HG03558 (cell line): ENCODE measurements around the gene EFCAB14.
"Not testable (repeated sequence)": the region's sequence is repeated elsewhere in the genome, so short reads cannot be mapped to it uniquely, and the experiment has no call there.

Experiments used
- ATAC-seq: cut with Tn5 transposase; IDR thresholded peaks from one replicate; pipeline ENCODE4 v1.9.1; 2021; ENCODE audit warnings: moderate number of reproducible peaks; ENCODE audit not compliant: unreplicated experiment; ENCODE audit errors: extremely low read depth

Gene EFCAB14

DNA sequence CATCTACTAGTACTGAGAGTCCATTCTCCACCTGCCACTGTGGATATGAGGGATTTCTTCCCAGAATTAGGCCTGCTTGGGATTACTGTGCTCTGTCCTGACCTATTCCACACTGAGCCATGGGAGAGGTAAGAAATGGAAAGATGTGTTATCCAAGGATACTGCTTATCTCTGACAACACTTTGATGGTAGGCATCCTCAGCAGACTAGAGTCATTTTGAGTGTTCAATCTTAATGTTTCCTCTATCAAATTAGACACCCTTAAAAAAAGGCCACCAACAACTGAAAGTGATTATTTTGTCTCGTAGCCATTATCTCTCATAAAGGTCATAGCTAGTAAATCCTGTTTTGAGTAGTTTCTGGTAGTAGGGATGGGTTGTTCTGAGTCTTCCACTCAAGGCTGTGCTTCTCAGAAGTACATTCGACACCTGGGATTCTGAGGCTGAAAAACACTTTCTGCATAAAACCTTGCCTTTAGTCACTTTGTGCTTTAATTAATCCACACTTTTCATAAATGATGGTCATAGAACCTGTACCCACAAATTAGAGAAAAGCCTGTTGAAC, 59.5 kb downstream of the EFCAB14 start:
- no peak for ATAC-seq

DNA sequence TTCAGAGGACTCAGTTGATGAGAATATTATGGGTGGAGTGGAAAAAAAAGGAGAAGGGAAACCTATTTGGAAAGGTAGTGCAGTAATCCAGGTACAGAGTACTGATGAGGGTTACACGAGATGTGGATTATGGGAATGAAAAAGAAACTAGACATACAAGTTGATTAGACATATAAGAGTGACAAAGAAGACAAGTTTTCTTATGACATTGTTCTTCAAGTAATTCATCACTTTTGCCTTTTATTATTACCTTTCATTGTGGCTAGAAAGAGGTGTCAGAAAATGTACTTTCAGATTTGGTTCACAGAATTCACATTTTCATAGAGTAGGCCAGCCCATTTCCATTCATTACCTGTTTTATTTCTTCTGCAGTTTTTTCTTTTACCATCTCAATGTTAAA, 61.1 kb downstream of the EFCAB14 start:
- ATAC-seq: no peak

GRCh38 chr1:46656643-46657042, 62.3 kb downstream of the EFCAB14 start:
- ATAC-seq: no peak

GRCh38 chr1:46655848-46656247, 63.1 kb downstream of the EFCAB14 start:
- no peak for ATAC-seq

DNA sequence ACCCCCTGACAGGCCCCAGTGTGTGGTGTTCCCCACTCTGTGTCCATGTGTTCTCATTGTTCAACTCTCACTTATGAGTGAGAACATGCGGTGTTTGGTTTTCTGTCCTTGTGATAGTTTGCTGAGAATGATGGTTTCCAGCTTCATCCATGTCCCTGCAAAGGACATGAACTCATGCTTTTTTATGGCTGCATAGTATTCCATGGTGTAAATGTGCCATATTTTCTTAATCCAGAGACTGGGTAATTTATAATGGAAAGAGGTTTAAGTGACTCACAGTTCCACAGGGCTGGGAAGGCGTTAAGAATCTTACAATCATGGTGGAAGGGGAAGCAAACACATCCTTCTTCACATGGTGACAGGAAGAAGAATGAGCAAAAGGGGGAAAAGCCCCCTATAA, 64.2 kb downstream of the EFCAB14 start:
- ATAC-seq: not testable (repeated sequence)

DNA sequence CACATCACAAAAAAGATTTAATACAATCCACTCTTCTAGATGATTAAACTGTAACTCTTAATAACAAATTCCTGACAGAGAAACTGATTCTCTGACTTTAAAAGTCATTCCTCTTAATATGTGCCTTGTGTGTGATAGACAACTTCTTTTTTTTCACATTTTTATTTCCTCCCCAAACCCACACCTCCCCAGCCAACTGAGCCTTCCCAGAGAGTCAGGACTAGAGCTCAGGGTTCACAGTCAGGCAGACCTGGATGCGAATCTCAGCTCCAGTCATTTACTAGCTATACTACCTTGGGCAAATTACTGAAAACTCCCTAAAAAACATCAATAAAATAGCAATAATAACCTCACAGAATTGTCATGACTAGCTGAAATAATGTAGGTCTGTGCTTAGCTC, 64.9 kb downstream of the EFCAB14 start:
- no peak for ATAC-seq

DNA sequence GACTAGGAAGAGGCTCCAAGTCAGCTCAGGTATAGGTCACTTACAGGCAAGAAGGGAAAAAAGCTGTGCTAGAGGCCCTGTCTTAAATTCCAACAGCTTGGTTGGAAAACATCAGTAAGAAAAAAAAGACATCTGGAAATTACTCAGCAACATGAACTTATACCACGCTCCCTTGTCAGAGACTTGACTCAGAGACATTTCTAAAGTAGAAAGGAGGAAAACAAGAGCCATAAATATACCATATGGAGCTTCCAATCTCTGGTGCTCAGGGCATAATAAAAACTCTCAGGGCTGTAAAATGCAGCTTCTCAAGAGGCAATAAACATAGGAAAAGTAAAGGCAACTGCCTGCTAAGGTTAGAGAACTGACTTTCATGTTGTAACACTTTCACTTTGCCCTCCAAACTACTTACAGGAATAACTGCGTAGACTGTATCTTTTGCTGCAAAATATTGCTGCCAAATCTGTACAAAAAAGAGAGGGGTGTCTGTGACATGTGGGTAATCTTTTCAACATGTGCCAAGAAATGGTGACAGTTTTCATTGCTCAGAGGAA, 65.4 kb downstream of the EFCAB14 start:
- ATAC-seq: no peak

DNA sequence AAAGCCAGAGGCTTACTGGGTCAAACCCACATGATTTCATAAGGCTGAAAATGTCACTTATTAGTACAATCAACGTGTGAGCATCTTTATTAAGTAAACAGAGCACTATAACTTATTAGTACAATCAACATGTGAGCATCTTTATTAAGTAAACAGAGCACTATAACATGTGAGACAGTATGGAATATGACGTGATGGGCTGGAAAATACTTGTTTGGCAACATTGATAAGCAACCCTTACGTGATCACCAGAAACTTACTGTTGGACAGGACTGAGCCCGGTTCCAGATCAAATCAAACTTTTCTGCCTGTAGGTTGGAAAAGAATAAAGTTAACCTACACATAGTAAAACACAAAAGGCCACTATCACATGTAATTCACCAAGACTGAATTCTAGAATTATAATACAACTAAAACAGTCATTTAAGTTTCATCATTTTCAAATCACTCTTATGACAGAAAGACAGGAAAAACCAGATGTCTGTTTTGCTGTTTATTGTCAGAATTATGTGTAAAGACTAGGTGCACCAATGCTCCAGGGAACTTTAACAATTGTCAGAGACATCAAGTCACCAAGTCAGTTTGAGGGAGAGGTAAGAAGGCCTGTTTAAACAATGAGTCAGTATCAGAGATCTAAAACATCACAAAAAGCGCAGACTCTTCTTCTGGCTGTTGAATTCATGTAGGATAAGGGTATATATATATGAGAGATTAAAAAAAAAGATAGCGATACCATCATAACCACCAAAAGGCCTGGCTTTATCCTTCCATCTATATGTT, 66.4 kb downstream of the EFCAB14 start:
- no peak for ATAC-seq

- ATAC-seq: not testable (repeated sequence)
These were observed 67.8 kb downstream of the EFCAB14 start for GRCh38 chr1:46651152-46651551.

- no peak for ATAC-seq
These were observed 68.4 kb downstream of the EFCAB14 start for GRCh38 chr1:46650491-46650890.

- ATAC-seq: no peak
These were observed 69.2 kb downstream of the EFCAB14 start for GRCh38 chr1:46649764-46650163.

DNA sequence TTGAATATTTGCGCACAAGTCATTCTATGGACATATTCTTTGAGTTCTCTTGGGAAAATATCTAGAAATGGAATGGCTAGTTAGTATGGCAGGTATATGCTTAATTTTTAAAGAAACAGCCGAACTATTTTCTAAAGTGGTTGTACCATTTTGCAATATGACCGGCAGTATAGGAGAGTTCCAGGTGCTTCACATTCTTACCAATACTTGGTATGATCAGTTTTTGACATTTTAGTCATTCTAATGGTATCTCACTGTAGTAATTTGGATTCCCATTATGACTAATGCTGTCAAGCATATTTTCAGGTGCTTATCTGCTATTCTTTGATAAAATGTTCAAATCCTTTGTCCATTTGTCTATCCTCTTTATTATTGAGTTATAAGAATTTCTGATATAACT, 71.3 kb downstream of the EFCAB14 start:
- no peak for ATAC-seq

GRCh38 chr1:46646844-46647243, 72.1 kb downstream of the EFCAB14 start:
- no peak for ATAC-seq

GRCh38 chr1:46646331-46646730, 72.6 kb downstream of the EFCAB14 start:
- no peak for ATAC-seq

DNA sequence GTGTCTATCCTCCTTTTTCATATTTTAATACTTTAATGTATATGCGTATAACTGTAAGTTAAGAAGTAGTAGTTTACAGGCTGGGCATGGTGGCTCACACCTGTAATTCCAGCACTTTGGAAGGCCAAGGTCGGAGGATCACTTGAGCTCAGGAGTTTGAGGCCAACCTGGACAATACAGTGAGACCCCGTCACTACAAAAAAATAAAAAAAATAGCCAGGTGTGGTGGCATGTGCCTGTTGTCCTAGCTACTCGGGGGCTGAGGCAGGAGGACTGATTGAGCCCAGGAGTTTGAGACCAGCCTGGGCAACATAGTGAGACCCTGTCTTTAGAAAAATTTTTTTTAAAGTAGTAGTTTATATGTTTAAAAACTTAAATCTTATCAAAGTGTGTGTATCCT, 73.1 kb downstream of the EFCAB14 start:
- ATAC-seq: no peak

DNA sequence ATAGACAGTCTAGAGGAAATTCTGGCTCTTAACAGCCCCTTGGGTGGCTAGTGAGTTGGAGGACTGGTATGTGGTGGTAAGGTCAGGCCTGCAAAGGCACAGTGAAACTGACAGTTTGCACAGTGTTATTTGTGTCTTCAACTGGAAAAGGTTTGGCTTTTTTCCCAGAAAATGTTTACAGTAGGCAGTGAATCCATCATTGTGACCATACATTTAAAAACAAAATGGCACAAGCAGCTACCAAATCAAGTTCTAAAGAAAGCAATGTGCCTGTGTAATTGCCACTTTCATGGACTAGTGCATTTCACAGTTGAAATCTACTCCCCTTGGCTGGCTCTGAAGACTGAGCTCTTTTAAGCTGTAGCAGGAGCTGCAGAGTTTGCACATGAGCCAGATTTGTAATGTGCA, 75.5 kb downstream of the EFCAB14 start:
- ATAC-seq: no peak

DNA sequence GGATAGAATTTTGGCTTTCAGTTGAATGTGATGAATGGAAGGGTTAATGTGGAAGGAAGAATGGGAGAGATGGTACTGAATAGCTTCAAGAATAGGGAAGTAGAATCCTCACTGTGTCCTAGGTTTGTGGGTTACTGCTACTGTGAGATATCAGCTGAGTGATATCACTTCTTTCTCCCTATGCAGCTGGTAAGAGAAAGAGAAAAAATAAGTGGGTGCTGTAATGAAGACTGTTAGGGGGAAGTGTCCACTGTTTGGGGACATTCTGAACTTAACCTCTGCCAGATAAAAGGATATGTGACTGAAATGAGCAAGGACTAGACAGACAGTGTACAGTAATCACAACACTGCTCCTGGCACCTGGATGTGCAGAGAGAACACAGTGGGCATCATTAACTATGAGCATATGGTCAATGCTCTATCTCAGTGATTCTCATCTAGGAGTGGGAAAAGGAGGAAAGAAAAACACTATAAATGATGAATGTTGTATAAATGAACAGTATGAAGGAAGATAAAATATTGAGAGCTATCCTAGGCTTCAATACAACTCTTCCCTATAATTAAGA, 76.7 kb downstream of the EFCAB14 start:
- ATAC-seq: no peak

DNA sequence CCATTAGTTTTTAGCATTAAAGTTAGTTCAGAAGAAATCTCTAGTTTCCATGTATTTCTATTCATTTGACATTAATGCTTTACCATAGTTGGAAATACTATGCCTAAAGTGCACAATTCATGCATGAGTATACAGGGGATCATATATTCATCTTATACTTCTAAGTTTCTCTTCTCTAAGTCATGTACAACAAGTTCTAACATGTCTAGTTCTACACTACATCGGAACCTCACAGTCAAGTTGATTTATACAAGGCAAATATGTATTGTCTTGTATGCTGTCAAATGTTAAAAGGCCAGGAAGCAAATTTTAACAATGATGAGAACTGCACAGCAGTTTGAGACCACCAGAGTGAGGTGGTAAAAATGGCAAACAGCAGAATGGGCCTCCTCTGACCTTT, 79.4 kb downstream of the EFCAB14 start:
- ATAC-seq: no peak

- ATAC-seq: no peak
These were observed 80.0 kb downstream of the EFCAB14 start for GRCh38 chr1:46638921-46639320.

DNA sequence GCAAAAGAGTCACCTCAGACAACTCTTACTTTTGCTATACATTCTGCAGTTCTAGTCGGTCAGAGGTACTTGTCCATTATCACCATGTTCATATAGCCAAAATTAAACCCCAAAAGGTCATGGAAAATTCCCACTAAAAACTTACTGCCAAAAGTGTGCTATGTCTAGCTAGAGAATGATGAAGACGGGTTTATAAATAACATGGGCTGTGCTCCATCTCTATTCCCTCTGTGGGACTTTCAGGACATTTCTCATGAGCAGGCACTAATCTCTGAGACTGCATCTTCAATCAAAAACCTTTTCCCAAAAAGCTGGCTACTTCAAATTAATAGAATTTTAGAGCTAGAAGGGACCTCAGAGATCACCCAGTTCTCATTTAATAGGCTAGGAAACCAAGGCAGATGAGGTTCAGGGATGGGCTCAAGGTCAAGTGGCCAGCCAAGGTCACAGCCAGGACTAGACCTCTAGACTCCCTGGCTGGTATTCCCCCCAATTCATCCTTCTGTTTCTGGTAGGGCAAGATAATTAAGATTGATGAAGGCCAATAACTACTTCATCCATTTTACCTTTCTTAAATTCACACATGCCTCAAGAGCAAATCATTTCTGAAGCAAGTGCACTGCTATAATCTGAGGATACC, 81.3 kb downstream of the EFCAB14 start:
- no peak for ATAC-seq

GRCh38 chr1:46635205-46635604, 83.7 kb downstream of the EFCAB14 start:
- no peak for ATAC-seq
